Measurements from ENCODE around the gene PIGA.

- TF ChIP-seq, protein P1, sequence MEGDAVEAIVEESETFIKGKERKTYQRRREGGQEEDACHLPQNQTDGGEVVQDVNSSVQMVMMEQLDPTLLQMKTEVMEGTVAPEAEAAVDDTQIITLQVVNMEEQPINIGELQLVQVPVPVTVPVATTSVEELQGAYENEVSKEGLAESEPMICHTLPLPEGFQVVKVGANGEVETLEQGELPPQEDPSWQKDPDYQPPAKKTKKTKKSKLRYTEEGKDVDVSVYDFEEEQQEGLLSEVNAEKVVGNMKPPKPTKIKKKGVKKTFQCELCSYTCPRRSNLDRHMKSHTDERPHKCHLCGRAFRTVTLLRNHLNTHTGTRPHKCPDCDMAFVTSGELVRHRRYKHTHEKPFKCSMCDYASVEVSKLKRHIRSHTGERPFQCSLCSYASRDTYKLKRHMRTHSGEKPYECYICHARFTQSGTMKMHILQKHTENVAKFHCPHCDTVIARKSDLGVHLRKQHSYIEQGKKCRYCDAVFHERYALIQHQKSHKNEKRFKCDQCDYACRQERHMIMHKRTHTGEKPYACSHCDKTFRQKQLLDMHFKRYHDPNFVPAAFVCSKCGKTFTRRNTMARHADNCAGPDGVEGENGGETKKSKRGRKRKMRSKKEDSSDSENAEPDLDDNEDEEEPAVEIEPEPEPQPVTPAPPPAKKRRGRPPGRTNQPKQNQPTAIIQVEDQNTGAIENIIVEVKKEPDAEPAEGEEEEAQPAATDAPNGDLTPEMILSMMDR (IDR thresholded peaks at IDR 0.05; ENCODE audit: insufficient read depth, low read length, poor library complexity, severe bottlenecking) = no peak
- no peak for TF ChIP-seq EZH2phosphoT487 (conservative IDR thresholded peaks at IDR 0.05; ENCODE audit: low read length)
Observed at GRCh38 chrX:15344106-15344505, 8.8 kb upstream of the PIGA start.
